Natural killer cell (primary cell): Measurements from ENCODE around the gene CHGA. TPM values are rescaled to one million over a fixed set of nuclear protein-coding genes. Genes with fewer than 3 reads are reported as not detected.

Experiments
- ATAC-seq, 3 donors: fragments of 150-1000 bp in 2 of 3; fragments of 200-7000 bp in 1 of 3; cut with Tn5 transposase; 1 replicate in 1 of 3; 2 replicates in 2 of 3; pipeline ENCODE4 v1.10.0; 2021; ENCODE audit warnings: mild to moderate bottlenecking in 2 of 3, moderate library complexity in 2 of 3
- DNase-seq, 2 donors: peaks; one replicate each; pipeline versions ENCODE4 v3.0.0 to v3.0.0-alpha.2; 2013 to 2021; ENCODE audit warnings: mixed read lengths in 1 of 2
- H3K27ac ChIP-seq: one replicate; pipeline ENCODE4 v1.5.1; 2013; ENCODE audit warnings: mild to moderate bottlenecking, low read length
- H3K27me3 ChIP-seq: one replicate; pipeline ENCODE4 v1.6.1; 2013; ENCODE audit warnings: low read length; ENCODE audit not compliant: control insufficient read depth, insufficient read depth
- H3K36me3 ChIP-seq: one replicate; pipeline ENCODE4 v1.6.1; 2013; ENCODE audit warnings: low read length; ENCODE audit not compliant: control insufficient read depth, insufficient read depth
- H3K4me1 ChIP-seq: one replicate; pipeline ENCODE4 v1.6.1; 2013; ENCODE audit warnings: low read length; ENCODE audit not compliant: control insufficient read depth, insufficient read depth
- H3K4me3 ChIP-seq: one replicate; pipeline ENCODE4 v1.5.1; 2013; ENCODE audit warnings: low read length
- H3K9me3 ChIP-seq: one replicate; pipeline ENCODE4 v1.6.1; 2013; ENCODE audit warnings: low read length; ENCODE audit not compliant: control insufficient read depth, insufficient read depth
- H3K27ac Mint-ChIP-seq, 2 donors: one replicate each; pipeline ENCODE4 v1.8.0; 2022; ENCODE audit warnings: mild to moderate bottlenecking in 2 of 2, mixed read lengths in 2 of 2, moderate library complexity in 1 of 2
- H3K27me3 Mint-ChIP-seq, 2 donors: one replicate each; pipeline ENCODE4 v1.8.0; 2022; ENCODE audit warnings: low read depth in 2 of 2, mixed read lengths in 2 of 2
- H3K36me3 Mint-ChIP-seq: one replicate; pipeline ENCODE4 v1.8.0; 2022; ENCODE audit warnings: mixed read lengths
- H3K4me1 Mint-ChIP-seq, 2 donors: one replicate each; pipeline ENCODE4 v1.8.0; 2022; ENCODE audit warnings: mixed read lengths in 2 of 2
- H3K4me3 Mint-ChIP-seq: one replicate; pipeline ENCODE4 v1.8.0; 2022; ENCODE audit warnings: mild to moderate bottlenecking, moderate library complexity, mixed read lengths
- H3K9me3 Mint-ChIP-seq, 2 donors: one replicate each; pipeline ENCODE4 v1.8.0; 2022; ENCODE audit warnings: mixed read lengths in 2 of 2
- CTCF ChIP-seq: fragments of 200-600 bp; IDR thresholded peaks from one replicate; pipeline ENCODE4 v1.8.0; 2022; ENCODE audit warnings: antibody characterized with exemption
- WGBS: methylation state at CpG from one replicate; pipeline ENCODE4 v1.1.7; 2013; ENCODE audit warnings: missing lambda C conversion rate; ENCODE audit not compliant: insufficient coverage; 5-methylcytosine and 5-hydroxymethylcytosine counted together
- intact Hi-C: fragments of 100-400 bp; cut with micrococcal nuclease; formaldehyde crosslinking; loops from one replicate; pipeline ENCODE4 v1.14.2; 2022
- total RNA-seq, 4 donors: library from RNA; stranded (reverse); fragments of 120-200 nt in 1 of 4; gene quantifications; one replicate each; pipeline versions ENCODE4 v1.2.3 to v1.2.4, GENCODE V29; 2013 to 2022

Gene CHGA
- total RNA-seq, 3 donors from 2014 or later (not counting 1 experiment from before 2014, with no cell fraction given): not detected

GRCh38 chr14:92933481-92933880, 10.5 kb downstream of the CHGA start:
- H3K4me1 Mint-ChIP-seq: no peaks in the 10 kb centered on the region
- Histone ChIP-seq H3K4me3 (no peak overlapping the region), H3K9me3 (no peaks in the 10 kb centered on the region), H3K27ac (no peak overlapping the region), H3K27me3 (no peaks in the 10 kb centered on the region), H3K4me1 (no peaks in the 10 kb centered on the region), H3K36me3 (peaks cover 7% of the 10 kb centered on the region)
- no peaks in the 10 kb centered on the region for H3K27me3 Mint-ChIP-seq
- no peaks in the 10 kb centered on the region for H3K36me3 Mint-ChIP-seq
- no peak for TF ChIP-seq CTCF
- H3K27ac Mint-ChIP-seq: no peak overlapping the region
- intact Hi-C loops: no loop called here
- no peak overlapping the region for H3K4me3 Mint-ChIP-seq
- WGBS: 87% methylated on average over 8 of the region's 8 CpGs
- ATAC-seq (no peak), DNase-seq (no peak)
- no peaks in the 10 kb centered on the region for H3K9me3 Mint-ChIP-seq

- H3K9me3 ChIP-seq: no peaks in the 10 kb centered on the region
- Mint-ChIP-seq H3K9me3 (no peaks in the 10 kb centered on the region), H3K4me1 (no peaks in the 10 kb centered on the region), H3K27me3 (no peaks in the 10 kb centered on the region), H3K4me3 (no peak overlapping the region), H3K36me3 (no peaks in the 10 kb centered on the region), H3K27ac (no peak overlapping the region)
- no peak for TF ChIP-seq CTCF
- H3K27ac ChIP-seq: no peak overlapping the region
- intact Hi-C loops: no loop called here
- H3K36me3 ChIP-seq: peaks cover 7% of the 10 kb centered on the region
- ATAC-seq (peak in 1 of 3 donors; percentile 23), DNase-seq (no peak)
- H3K4me3 ChIP-seq: no peak overlapping the region
- no peaks in the 10 kb centered on the region for H3K4me1 ChIP-seq
- no peaks in the 10 kb centered on the region for H3K27me3 ChIP-seq
- 94% methylated on average over 19 of the region's 19 CpGs for WGBS
Observed at GRCh38 chr14:92934196-92935085, 11.5 kb downstream of the CHGA start.

- no peak for DNase-seq
- Mint-ChIP-seq H3K4me1 (no peaks in the 10 kb centered on the region), H3K9me3 (no peaks in the 10 kb centered on the region), H3K4me3 (no peak overlapping the region), H3K36me3 (no peaks in the 10 kb centered on the region), H3K27ac (no peak overlapping the region), H3K27me3 (no peaks in the 10 kb centered on the region)
- Histone ChIP-seq H3K4me1 (no peaks in the 10 kb centered on the region), H3K9me3 (no peaks in the 10 kb centered on the region), H3K27me3 (no peaks in the 10 kb centered on the region), H3K36me3 (peaks cover 8% of the 10 kb centered on the region), H3K27ac (no peak overlapping the region), H3K4me3 (no peak overlapping the region)
- ATAC-seq: no peak
- intact Hi-C loops: no loop called here
- TF ChIP-seq CTCF: no peak
- WGBS: 95% methylated on average over 11 of the region's 11 CpGs
Observed at GRCh38 chr14:92935446-92935845, 12.5 kb downstream of the CHGA start.
